ENCODE results near the gene SNCG. TPM values are rescaled to one million over a fixed set of nuclear protein-coding genes. Genes with fewer than 3 reads are reported as not detected.

The SNCG gene
- total and polyA plus RNA-seq, 2 experiments from 2014 or later, result 4.0 to 17.0 TPM

DNA sequence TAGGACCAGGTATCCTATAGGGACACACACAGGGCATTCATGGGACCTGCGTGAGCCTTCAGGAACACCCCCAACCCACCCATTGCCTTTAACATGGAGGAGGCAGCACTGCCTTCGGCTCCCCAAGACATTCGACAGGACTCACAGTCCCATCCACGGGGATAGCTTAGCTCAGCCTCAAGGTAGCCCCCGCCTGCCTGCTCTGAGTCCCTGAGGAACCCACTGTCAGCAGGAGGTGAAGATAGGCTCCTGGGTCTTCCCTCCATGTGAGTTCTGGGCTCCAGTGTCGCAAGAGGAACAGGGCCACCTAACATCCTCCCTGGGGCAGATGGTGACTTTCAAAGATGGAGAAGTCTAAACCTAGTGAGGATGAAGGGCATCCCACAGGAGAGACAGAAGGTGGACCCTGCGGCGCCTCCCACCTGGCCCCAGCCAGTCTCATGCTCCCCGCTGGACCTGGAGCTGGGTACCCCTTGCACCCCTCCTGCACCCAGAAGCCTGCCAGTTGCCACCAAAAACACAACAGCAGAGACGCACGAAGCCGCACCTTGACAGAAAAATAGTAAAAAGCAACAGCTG, 5.0 kb downstream of the SNCG start:
- H2AFZ ChIP-seq, result no peak overlapping the region

More for the DNA sequence above, 5.0 kb downstream of the SNCG start:
- H3K4me2 ChIP-seq, result no peak overlapping the region
- peaks cover 39% of the 10 kb centered on the region for H3K4me1 Mint-ChIP-seq
- H3K36me3 Mint-ChIP-seq (ENCODE audit: low read depth), result no peaks in the 10 kb centered on the region
- H3K27me3 ChIP-seq (ENCODE audit: insufficient read depth), result peaks cover 10% of the 10 kb centered on the region
- peaks cover 2% of the 10 kb centered on the region; the same call in 1 of the 3 replicates for H3K9me3 Mint-ChIP-seq
- DNase-seq (ENCODE audit: low spot score), result no peak
- H3K4me3 ChIP-seq, result no peak overlapping the region
- peaks cover 35% of the 10 kb centered on the region for H3K4me1 ChIP-seq (ENCODE audit: insufficient read depth)
- no peak overlapping the region for H3K27ac Mint-ChIP-seq
- no peaks in the 10 kb centered on the region for H3K9me2 ChIP-seq (ENCODE audit: insufficient read depth)
- no peaks in the 10 kb centered on the region for H4K20me1 ChIP-seq (replicated peaks; ENCODE audit: insufficient read depth)
- no peak for TF ChIP-seq POLR2AphosphoS5 (IDR thresholded peaks at IDR 0.05; ENCODE audit: low read depth)
- TF ChIP-seq, protein P1, sequence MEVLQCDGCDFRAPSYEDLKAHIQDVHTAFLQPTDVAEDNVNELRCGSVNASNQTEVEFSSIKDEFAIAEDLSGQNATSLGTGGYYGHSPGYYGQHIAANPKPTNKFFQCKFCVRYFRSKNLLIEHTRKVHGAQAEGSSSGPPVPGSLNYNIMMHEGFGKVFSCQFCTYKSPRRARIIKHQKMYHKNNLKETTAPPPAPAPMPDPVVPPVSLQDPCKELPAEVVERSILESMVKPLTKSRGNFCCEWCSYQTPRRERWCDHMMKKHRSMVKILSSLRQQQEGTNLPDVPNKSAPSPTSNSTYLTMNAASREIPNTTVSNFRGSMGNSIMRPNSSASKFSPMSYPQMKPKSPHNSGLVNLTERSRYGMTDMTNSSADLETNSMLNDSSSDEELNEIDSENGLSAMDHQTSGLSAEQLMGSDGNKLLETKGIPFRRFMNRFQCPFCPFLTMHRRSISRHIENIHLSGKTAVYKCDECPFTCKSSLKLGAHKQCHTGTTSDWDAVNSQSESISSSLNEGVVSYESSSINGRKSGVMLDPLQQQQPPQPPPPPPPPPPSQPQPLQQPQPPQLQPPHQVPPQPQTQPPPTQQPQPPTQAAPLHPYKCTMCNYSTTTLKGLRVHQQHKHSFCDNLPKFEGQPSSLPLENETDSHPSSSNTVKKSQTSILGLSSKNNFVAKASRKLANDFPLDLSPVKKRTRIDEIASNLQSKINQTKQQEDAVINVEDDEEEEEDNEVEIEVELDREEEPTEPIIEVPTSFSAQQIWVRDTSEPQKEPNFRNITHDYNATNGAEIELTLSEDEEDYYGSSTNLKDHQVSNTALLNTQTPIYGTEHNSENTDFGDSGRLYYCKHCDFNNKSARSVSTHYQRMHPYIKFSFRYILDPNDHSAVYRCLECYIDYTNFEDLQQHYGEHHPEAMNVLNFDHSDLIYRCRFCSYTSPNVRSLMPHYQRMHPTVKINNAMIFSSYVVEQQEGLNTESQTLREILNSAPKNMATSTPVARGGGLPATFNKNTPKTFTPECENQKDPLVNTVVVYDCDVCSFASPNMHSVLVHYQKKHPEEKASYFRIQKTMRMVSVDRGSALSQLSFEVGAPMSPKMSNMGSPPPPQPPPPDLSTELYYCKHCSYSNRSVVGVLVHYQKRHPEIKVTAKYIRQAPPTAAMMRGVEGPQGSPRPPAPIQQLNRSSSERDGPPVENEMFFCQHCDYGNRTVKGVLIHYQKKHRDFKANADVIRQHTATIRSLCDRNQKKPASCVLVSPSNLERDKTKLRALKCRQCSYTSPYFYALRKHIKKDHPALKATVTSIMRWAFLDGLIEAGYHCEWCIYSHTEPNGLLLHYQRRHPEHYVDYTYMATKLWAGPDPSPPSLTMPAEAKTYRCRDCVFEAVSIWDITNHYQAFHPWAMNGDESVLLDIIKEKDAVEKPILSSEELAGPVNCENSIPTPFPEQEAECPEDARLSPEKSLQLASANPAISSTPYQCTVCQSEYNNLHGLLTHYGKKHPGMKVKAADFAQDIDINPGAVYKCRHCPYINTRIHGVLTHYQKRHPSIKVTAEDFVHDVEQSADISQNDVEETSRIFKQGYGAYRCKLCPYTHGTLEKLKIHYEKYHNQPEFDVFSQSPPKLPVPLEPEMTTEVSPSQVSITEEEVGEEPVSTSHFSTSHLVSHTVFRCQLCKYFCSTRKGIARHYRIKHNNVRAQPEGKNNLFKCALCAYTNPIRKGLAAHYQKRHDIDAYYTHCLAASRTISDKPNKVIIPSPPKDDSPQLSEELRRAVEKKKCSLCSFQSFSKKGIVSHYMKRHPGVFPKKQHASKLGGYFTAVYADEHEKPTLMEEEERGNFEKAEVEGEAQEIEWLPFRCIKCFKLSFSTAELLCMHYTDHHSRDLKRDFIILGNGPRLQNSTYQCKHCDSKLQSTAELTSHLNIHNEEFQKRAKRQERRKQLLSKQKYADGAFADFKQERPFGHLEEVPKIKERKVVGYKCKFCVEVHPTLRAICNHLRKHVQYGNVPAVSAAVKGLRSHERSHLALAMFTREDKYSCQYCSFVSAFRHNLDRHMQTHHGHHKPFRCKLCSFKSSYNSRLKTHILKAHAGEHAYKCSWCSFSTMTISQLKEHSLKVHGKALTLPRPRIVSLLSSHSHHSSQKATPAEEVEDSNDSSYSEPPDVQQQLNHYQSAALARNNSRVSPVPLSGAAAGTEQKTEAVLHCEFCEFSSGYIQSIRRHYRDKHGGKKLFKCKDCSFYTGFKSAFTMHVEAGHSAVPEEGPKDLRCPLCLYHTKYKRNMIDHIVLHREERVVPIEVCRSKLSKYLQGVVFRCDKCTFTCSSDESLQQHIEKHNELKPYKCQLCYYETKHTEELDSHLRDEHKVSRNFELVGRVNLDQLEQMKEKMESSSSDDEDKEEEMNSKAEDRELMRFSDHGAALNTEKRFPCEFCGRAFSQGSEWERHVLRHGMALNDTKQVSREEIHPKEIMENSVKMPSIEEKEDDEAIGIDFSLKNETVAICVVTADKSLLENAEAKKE (CRISPR knock-in tag; IDR thresholded peaks at IDR 0.05), result no peak
- TF ChIP-seq, protein P2, sequence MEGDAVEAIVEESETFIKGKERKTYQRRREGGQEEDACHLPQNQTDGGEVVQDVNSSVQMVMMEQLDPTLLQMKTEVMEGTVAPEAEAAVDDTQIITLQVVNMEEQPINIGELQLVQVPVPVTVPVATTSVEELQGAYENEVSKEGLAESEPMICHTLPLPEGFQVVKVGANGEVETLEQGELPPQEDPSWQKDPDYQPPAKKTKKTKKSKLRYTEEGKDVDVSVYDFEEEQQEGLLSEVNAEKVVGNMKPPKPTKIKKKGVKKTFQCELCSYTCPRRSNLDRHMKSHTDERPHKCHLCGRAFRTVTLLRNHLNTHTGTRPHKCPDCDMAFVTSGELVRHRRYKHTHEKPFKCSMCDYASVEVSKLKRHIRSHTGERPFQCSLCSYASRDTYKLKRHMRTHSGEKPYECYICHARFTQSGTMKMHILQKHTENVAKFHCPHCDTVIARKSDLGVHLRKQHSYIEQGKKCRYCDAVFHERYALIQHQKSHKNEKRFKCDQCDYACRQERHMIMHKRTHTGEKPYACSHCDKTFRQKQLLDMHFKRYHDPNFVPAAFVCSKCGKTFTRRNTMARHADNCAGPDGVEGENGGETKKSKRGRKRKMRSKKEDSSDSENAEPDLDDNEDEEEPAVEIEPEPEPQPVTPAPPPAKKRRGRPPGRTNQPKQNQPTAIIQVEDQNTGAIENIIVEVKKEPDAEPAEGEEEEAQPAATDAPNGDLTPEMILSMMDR (conservative IDR thresholded peaks at IDR 0.05; ENCODE audit: low read depth in 2 of 2), result no peak
- no peaks in the 10 kb centered on the region for H3K36me3 ChIP-seq (ENCODE audit: insufficient read depth)
- H3K79me2 ChIP-seq (replicated peaks; ENCODE audit: insufficient read depth), result no peaks in the 10 kb centered on the region
- no peak for ATAC-seq
- 0 out of 2 replicates have a peak, but pooled peaks cover 4% of the 10 kb centered on the region for H3F3A ChIP-seq (replicated peaks; ENCODE audit: low read depth)
- H3K4me3 Mint-ChIP-seq, result no peak overlapping the region
- H3K27ac ChIP-seq (ENCODE audit: low read depth), result no peak overlapping the region
- H3K27me3 Mint-ChIP-seq (ENCODE audit: insufficient read depth, low read depth, poor library complexity), result peaks cover 30% of the 10 kb centered on the region
